K562 (cell line): Measurements from ENCODE around the gene MSL3. TPM values are rescaled to one million over a fixed set of nuclear protein-coding genes. Genes with fewer than 3 reads are reported as not detected.

ENCODE experiments used
- ATAC-seq: fragments of 200-7000 bp; cut with Tn5 transposase; 3 replicates; pipeline ENCODE4 v1.9.1; 2020; ENCODE audit warnings: moderate library complexity
- BruUV-seq: library from RNA; stranded (reverse); fragments of 400-500 nt; replicated peaks from 2 replicates; lab custom pipeline; 2021; lab: Mats Ljungman, UMichigan
- CTCF ChIA-PET: fragments of 300-600 bp; formaldehyde crosslinking; extraction: SDS; loops from one replicate; lab custom pipeline; 2021; ENCODE audit warnings: low intra/inter-chr PET ratio; lab: Yijun Ruan, JAX
- POLR2A ChIA-PET: fragments of 300-600, 350-650 bp; sonication (Branson Sonifier 250); formaldehyde crosslinking; extraction: SDS; loops from one replicate; lab custom pipeline; 2021; ENCODE audit warnings: antibody characterized with exemption, inconsistent platforms; lab: Yijun Ruan, JAX
- DNase-seq, 4 experiments: peaks; one replicate each; pipeline versions ENCODE4 v3.0.0 to v3.0.0-alpha.2; 2011 to 2018; ENCODE audit warnings: low spot score in 3 of 4, mixed read lengths in 3 of 4; ENCODE audit errors: extremely low read depth in 1 of 4
- FAIRE-seq: peaks from 2 replicates; lab custom pipeline; 2011; peaks lifted over from hg19 to GRCh38; lab: Jason Lieb, UNC
- H2AFZ ChIP-seq: 2 replicates; pipeline ENCODE4 v1.6.0; 2011; ENCODE audit warnings: low read depth, low read length, control low read depth, inconsistent platforms
- H3K27ac ChIP-seq: fragments of 200-600 bp; 3 replicates; pipeline ENCODE4 v1.8.0; 2011; ENCODE audit warnings: low read depth, mild to moderate bottlenecking, control low read depth, inconsistent platforms, low read length, moderate library complexity, mixed read lengths; ENCODE audit errors: extremely low read depth
- H3K27me3 ChIP-seq, 2 experiments: fragments of 300-600 bp in 1 of 2; 2 replicates in 1 of 2; 3 replicates in 1 of 2; pipeline versions ENCODE4 v1.6.0 to v1.8.0; 2011; ENCODE audit warnings: inconsistent platforms in 2 of 2, low read length in 2 of 2, mild to moderate bottlenecking in 1 of 2, mixed read lengths in 1 of 2, moderate library complexity in 1 of 2; ENCODE audit not compliant: control insufficient read depth in 2 of 2, insufficient read depth in 2 of 2
- H3K36me3 ChIP-seq: fragments of 300-600 bp; 3 replicates; pipeline ENCODE4 v1.8.0; 2011; ENCODE audit warnings: mild to moderate bottlenecking, low read length, inconsistent platforms; ENCODE audit not compliant: control insufficient read depth, insufficient read depth
- H3K4me1 ChIP-seq, 2 experiments: fragments of 200-600 bp in 1 of 2; replicated peaks in 1 of 2; 2 replicates in 1 of 2; 3 replicates in 1 of 2; pipeline versions ENCODE4 v1.5.1 to v1.8.0; 2011; ENCODE audit warnings: inconsistent platforms in 2 of 2, low read length in 2 of 2, mild to moderate bottlenecking in 1 of 2, mixed read lengths in 1 of 2, moderate library complexity in 1 of 2; ENCODE audit not compliant: control insufficient read depth in 2 of 2, insufficient read depth in 2 of 2
- H3K4me2 ChIP-seq: 2 replicates; pipeline ENCODE4 v1.6.1; 2011; ENCODE audit warnings: low read length, control low read depth, inconsistent platforms, mixed read lengths; ENCODE audit not compliant: insufficient read depth
- H3K4me3 ChIP-seq: fragments of 200-600 bp; sonication (generic), shearing (Covaris generic); 2 replicates; pipeline ENCODE4 v1.5.1; 2016; ENCODE audit warnings: control low read depth, inconsistent platforms
- H3K79me2 ChIP-seq: fragments of 200-600 bp; 3 replicates; pipeline ENCODE4 v1.8.0; 2011; ENCODE audit warnings: low read length, inconsistent platforms; ENCODE audit not compliant: control insufficient read depth, insufficient read depth
- H3K9ac ChIP-seq, 2 experiments: 2 replicates each; pipeline versions ENCODE4 v1.6.0 to v1.6.1; 2011; ENCODE audit warnings: low read depth in 2 of 2, low read length in 2 of 2, control low read depth in 1 of 2, inconsistent platforms in 1 of 2, mild to moderate bottlenecking in 1 of 2, mixed read lengths in 1 of 2; ENCODE audit not compliant: insufficient read depth in 1 of 2
- H3K9me1 ChIP-seq: one replicate; pipeline ENCODE4 v1.6.0; 2011; ENCODE audit warnings: inconsistent platforms, mild to moderate bottlenecking, low read length, moderate library complexity; ENCODE audit not compliant: control insufficient read depth, insufficient read depth
- H3K9me3 ChIP-seq: replicated peaks from 2 replicates; pipeline ENCODE4 v1.5.1; 2011; ENCODE audit warnings: low read depth, low read length, inconsistent platforms; ENCODE audit not compliant: control insufficient read depth, insufficient read depth
- H4K20me1 ChIP-seq: replicated peaks from 2 replicates; pipeline ENCODE4 v1.6.1; 2011; ENCODE audit warnings: low read length, inconsistent platforms, mixed read lengths; ENCODE audit not compliant: control insufficient read depth, insufficient read depth
- DPF2 ChIP-seq: fragments of 450-650 bp; IDR thresholded peaks from 2 replicates; pipeline ENCODE4 v1.6.1; 2016
- MEF2A ChIP-seq: IDR thresholded peaks from 2 replicates; pipeline ENCODE4 v1.6.1; 2011; ENCODE audit warnings: low read depth, mild to moderate bottlenecking, low read length, moderate library complexity; ENCODE audit not compliant: control insufficient read depth
- MTA3 ChIP-seq: fragments of 450-650 bp; formaldehyde crosslinking; IDR thresholded peaks from 2 replicates; pipeline ENCODE4 v1.6.1; 2017; ENCODE audit warnings: mild to moderate bottlenecking, borderline replicate concordance
- NR1H2 ChIP-seq: sonication (generic); formaldehyde crosslinking; IDR thresholded peaks from 2 replicates; pipeline ENCODE4 v1.4.0; 2020; ENCODE audit warnings: mild to moderate bottlenecking, missing genetic modification reagents
- SMARCB1 ChIP-seq: IDR thresholded peaks from 2 replicates; pipeline ENCODE4 v1.6.1; 2011; ENCODE audit warnings: improper control_type of control experiment, low read depth; ENCODE audit not compliant: insufficient read length
- ZNF217 ChIP-seq: sonication (generic); formaldehyde crosslinking; IDR thresholded peaks from 2 replicates; pipeline ENCODE4 v1.8.0; 2022; ENCODE audit warnings: mild to moderate bottlenecking, missing genetic modification reagents
- WGBS: fragments of 100-300 bp; shearing (Covaris generic); methylation state at CpG from one replicate; pipeline ENCODE4 v1.1.6; 2016; ENCODE audit warnings: low coverage, mixed read lengths; ENCODE audit not compliant: insufficient coverage; ENCODE audit errors: missing lambda C conversion rate; 5-methylcytosine and 5-hydroxymethylcytosine counted together
- in situ Hi-C: fragments of 300-500 bp; cut with MboI; formaldehyde crosslinking; loops from 4 replicates; pipeline ENCODE4 v1.15.0; 2018; ENCODE audit warnings: inconsistent platforms, mixed read lengths
- intact Hi-C: fragments of 100-400 bp; cut with micrococcal nuclease; formaldehyde crosslinking; loops from 2 replicates; pipeline ENCODE4 v1.14.2; 2022
- polyA plus RNA-seq, 8 experiments: library from polyadenylated mRNA; depleted of rRNA in 4 of 8; stranded (reverse) in 5 of 8; unstranded in 3 of 8; fragments of >200 nt; fragmentation: Nextera tagmentation in 2 of 8; fragmentation: Illumina TruSeq in 1 of 8; extraction: Ambion mirVana in 2 of 8; extraction: Trizol in 1 of 8; gene quantifications; 2 replicates each; pipeline versions ENCODE4 v1.2.1 to v1.2.3, GENCODE V29; 2011 to 2014; ENCODE audit warnings: inconsistent platforms in 1 of 8, missing spikeins in 1 of 8
- total RNA-seq, 7 experiments: library from RNA; depleted of rRNA in 6 of 7; stranded (reverse); fragments of >200 nt in 6 of 7; fragmentation: Illumina TruSeq in 2 of 7; extraction: Trizol in 2 of 7; gene quantifications; 2 replicates each; pipeline versions ENCODE4 v1.2.1 to v1.2.3, GENCODE V29; 2011 to 2021; ENCODE audit warnings: low replicate concordance in 1 of 7
- TF ChIP-seq, protein P1 (sequence below), 2 experiments: IDR thresholded peaks in 1 of 2; conservative IDR thresholded peaks in 1 of 2; 2 replicates each; pipeline ENCODE4 v1.6.1; 2016; ENCODE audit warnings: low read depth in 2 of 2, mild to moderate bottlenecking in 1 of 2, missing compliant biosample characterization in 1 of 2, missing genetic modification characterization in 1 of 2, moderate library complexity in 1 of 2
- TF ChIP-seq, protein P2 (sequence below): fragments of 450-650 bp; IDR thresholded peaks from 2 replicates; pipeline ENCODE4 v1.6.1; 2014; ENCODE audit warnings: low read depth, mild to moderate bottlenecking, moderate library complexity, borderline replicate concordance
- TF ChIP-seq, protein P3 (sequence below): sonication (generic); formaldehyde crosslinking; IDR thresholded peaks from 2 replicates; pipeline ENCODE4 v1.8.0; 2022; ENCODE audit warnings: mild to moderate bottlenecking, missing genetic modification reagents
- TF ChIP-seq, protein P4 (sequence below): sonication (generic); formaldehyde crosslinking; IDR thresholded peaks from 2 replicates; pipeline ENCODE4 v1.8.0; 2022; ENCODE audit warnings: mild to moderate bottlenecking, low read depth, missing genetic modification reagents

Gene MSL3
- total and polyA plus RNA-seq, 9 of the 15 experiments (the other 6 are each of a cell fraction or from before 2014, with no cell fraction given) = 21.3 to 39.9 (median 27.1) TPM

DNA sequence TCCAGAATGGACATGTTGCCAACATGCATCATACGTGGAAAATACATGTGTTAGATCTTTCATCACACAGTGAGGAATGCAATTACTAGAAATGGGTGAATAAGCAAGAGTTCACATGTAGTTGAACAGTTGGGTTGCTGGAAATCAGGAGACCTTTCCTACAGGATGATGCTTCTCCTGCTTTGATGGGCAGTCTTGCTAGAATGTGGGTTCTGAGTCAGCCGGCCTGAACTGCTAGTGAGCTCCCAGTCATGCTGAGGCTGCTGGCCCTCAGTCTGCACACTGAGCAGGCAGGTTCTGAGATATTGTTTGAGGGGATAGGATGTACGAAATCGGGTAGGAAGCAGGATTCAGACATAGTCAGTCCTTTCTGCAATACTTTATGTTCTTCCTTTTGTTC, 20.2 kb downstream of the MSL3 start:
- intact Hi-C loops = loop anchor here (10.0 kb wide), 1 partner anchor 313 kb away; no protein-coding TSS in a partner anchor
- no peaks in the 10 kb centered on the region for H3K79me2 ChIP-seq
- WGBS = 10% methylated on average over 4 of the region's 4 CpGs
- no peaks in the 10 kb centered on the region for H4K20me1 ChIP-seq
- H3K9me3 ChIP-seq = no peaks in the 10 kb centered on the region
- no peaks in the 10 kb centered on the region; a peak in 1 of 5 replicates for H3K27me3 ChIP-seq
- in situ Hi-C loops = no loop called here
- no peaks in the 10 kb centered on the region for H3K4me1 ChIP-seq
- CTCF ChIA-PET = no interaction called here
- H3K36me3 ChIP-seq = 0 out of 3 replicates have a peak, but pooled peaks cover 2% of the 10 kb centered on the region
- no peak for FAIRE-seq
- POLR2A ChIA-PET = interaction anchor here (0.6 kb wide), 2 partner anchors 17 to 719 kb away, joined by 3 read pairs; no protein-coding TSS in a partner anchor
- no peak overlapping the region for H3K27ac ChIP-seq
- no peak for DNase-seq
- no peak overlapping the region for H2AFZ ChIP-seq
- TF ChIP-seq, protein P1, sequence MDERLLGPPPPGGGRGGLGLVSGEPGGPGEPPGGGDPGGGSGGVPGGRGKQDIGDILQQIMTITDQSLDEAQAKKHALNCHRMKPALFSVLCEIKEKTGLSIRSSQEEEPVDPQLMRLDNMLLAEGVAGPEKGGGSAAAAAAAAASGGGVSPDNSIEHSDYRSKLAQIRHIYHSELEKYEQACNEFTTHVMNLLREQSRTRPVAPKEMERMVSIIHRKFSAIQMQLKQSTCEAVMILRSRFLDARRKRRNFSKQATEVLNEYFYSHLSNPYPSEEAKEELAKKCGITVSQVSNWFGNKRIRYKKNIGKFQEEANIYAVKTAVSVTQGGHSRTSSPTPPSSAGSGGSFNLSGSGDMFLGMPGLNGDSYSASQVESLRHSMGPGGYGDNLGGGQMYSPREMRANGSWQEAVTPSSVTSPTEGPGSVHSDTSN (CRISPR knock-in tag; IDR thresholded peaks at IDR 0.05; ENCODE audit: low read depth) = no peak
- TF ChIP-seq, protein P1 (tag; conservative IDR thresholded peaks at IDR 0.05; ENCODE audit: low read depth) = no peak
- TF ChIP-seq, protein P2, sequence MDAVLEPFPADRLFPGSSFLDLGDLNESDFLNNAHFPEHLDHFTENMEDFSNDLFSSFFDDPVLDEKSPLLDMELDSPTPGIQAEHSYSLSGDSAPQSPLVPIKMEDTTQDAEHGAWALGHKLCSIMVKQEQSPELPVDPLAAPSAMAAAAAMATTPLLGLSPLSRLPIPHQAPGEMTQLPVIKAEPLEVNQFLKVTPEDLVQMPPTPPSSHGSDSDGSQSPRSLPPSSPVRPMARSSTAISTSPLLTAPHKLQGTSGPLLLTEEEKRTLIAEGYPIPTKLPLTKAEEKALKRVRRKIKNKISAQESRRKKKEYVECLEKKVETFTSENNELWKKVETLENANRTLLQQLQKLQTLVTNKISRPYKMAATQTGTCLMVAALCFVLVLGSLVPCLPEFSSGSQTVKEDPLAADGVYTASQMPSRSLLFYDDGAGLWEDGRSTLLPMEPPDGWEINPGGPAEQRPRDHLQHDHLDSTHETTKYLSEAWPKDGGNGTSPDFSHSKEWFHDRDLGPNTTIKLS = no peak
- TF ChIP-seq, protein P3, sequence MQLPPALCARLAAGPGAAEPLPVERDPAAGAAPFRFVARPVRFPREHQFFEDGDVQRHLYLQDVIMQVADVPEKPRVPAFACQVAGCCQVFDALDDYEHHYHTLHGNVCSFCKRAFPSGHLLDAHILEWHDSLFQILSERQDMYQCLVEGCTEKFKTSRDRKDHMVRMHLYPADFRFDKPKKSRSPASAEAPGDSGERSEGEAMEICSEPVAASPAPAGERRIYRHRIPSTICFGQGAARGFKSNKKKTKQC = no peak
- TF ChIP-seq ZNF217 = no peak
- TF ChIP-seq MTA3 = no peak
- no peak for TF ChIP-seq NR1H2 (CRISPR knock-in tag)
- TF ChIP-seq, protein P4, sequence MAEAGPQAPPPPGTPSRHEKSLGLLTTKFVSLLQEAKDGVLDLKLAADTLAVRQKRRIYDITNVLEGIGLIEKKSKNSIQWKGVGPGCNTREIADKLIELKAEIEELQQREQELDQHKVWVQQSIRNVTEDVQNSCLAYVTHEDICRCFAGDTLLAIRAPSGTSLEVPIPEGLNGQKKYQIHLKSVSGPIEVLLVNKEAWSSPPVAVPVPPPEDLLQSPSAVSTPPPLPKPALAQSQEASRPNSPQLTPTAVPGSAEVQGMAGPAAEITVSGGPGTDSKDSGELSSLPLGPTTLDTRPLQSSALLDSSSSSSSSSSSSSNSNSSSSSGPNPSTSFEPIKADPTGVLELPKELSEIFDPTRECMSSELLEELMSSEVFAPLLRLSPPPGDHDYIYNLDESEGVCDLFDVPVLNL = no peak
- TF ChIP-seq SMARCB1 = no peak
- TF ChIP-seq DPF2 = no peak
- TF ChIP-seq MEF2A = no peak
- no peaks in the 10 kb centered on the region for H3K9me1 ChIP-seq
- no peak overlapping the region for H3K4me3 ChIP-seq
- no peak overlapping the region for H3K9ac ChIP-seq
- no peak for ATAC-seq
- BruUV-seq = no TSS peak
- H3K4me2 ChIP-seq = no peak overlapping the region
